Kasumi-1 (cell line): ENCODE results near the gene ACSBG1.

ENCODE experiments used
- DNase-seq, 2 experiments: peaks; one replicate each; lab custom pipeline; 2025; lab: John Stamatoyannopoulos, UW

ACSBG1 gene

GRCh38 chr15:78130466-78131294 lies 103.7 kb downstream of the ACSBG1 start:
- no peak for DNase-seq

GRCh38 chr15:78129751-78130287 lies 104.5 kb downstream of the ACSBG1 start:
- DNase-seq, result no peak

GRCh38 chr15:78129077-78129750 lies 105.2 kb downstream of the ACSBG1 start:
- DNase-seq, result no peak

- no peak for DNase-seq
These were observed 106.5 kb downstream of the ACSBG1 start for GRCh38 chr15:78127882-78128281.

- no peak for DNase-seq
These were observed 109.1 kb downstream of the ACSBG1 start for GRCh38 chr15:78125267-78125666.

GRCh38 chr15:78120523-78120922 lies 113.8 kb downstream of the ACSBG1 start:
- DNase-seq, result no peak
